GM12875 (cell line): ENCODE data around the gene AGAP3.

Experiments
- H3K4me3 ChIP-seq: one replicate; pipeline ENCODE4 v1.5.1; 2011; ENCODE audit warnings: low read depth, low read length, control low read depth
- CTCF ChIP-seq: IDR thresholded peaks from 2 replicates; pipeline ENCODE4 v1.5.1; 2011; ENCODE audit warnings: low read depth, mild to moderate bottlenecking, control low read depth, inconsistent platforms, low read length, moderate library complexity, borderline replicate concordance; ENCODE audit not compliant: insufficient read depth

The AGAP3 gene

GRCh38 chr7:151148319-151149259, 62.3 kb downstream of the AGAP3 start:
- H3K4me3 ChIP-seq = no peak overlapping the region
- TF ChIP-seq CTCF = no peak

- H3K4me3 ChIP-seq = no peak overlapping the region
- no peak for TF ChIP-seq CTCF
Measured at GRCh38 chr7:151150388-151150787, 64.1 kb downstream of the AGAP3 start.

DNA sequence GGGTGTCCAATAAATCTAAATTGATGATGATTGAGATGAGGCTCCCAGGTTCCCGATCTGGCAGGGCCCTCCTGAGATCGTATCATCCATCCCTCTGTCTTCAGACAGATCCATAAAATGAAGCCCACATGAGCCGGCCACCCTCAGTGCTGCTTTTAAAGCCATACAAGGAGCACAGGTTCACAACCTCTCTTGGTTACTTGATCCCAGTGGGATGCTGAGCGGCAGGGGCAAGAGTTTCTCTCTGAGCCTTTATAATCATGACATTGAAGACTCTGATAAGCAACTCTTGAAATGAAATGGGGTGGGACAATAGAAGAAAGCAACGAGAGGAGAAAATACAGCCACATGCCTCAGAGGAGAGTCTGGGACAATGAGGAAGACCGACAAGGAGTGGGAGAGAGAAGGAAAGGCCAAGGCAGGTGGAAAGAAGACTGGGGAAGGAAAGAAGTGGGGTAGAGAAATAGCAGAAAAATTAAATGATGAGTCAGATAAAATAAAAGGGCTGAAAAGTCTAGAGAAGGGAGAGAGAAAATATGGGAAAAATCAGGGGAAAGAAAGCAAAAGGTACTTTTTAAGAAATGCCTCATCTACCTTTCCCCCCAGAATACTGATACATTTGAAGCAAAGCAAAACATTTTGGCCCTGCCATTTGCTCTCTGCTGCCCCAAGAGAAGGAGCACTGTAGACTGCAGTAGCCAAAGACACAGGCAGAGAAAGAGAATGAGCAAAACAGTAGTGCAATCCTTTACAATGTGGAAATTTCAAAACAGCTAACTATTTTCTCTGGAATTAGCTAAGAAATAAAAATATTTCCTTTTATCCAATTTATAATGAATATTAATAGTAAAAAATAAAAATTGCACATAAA, 66.6 kb downstream of the AGAP3 start:
- H3K4me3 ChIP-seq = no peak overlapping the region
- TF ChIP-seq CTCF = no peak

- TF ChIP-seq CTCF = no peak
- no peak overlapping the region for H3K4me3 ChIP-seq
Measured at GRCh38 chr7:151157645-151158329, 71.5 kb downstream of the AGAP3 start.

GRCh38 chr7:151161757-151162156, 75.5 kb downstream of the AGAP3 start:
- TF ChIP-seq CTCF = no peak

GRCh38 chr7:151166629-151167196, 80.4 kb downstream of the AGAP3 start:
- H3K4me3 ChIP-seq = no peak overlapping the region
- TF ChIP-seq CTCF = no peak

More at GRCh38 chr7:151161757-151162156, 75.5 kb downstream of the AGAP3 start:
- no peak overlapping the region for H3K4me3 ChIP-seq
